ENCODE results near the gene UBALD1.
A peak's percentile ranks its signal among the peaks of the same experiment; 100 is the strongest.

The UBALD1 gene

DNA sequence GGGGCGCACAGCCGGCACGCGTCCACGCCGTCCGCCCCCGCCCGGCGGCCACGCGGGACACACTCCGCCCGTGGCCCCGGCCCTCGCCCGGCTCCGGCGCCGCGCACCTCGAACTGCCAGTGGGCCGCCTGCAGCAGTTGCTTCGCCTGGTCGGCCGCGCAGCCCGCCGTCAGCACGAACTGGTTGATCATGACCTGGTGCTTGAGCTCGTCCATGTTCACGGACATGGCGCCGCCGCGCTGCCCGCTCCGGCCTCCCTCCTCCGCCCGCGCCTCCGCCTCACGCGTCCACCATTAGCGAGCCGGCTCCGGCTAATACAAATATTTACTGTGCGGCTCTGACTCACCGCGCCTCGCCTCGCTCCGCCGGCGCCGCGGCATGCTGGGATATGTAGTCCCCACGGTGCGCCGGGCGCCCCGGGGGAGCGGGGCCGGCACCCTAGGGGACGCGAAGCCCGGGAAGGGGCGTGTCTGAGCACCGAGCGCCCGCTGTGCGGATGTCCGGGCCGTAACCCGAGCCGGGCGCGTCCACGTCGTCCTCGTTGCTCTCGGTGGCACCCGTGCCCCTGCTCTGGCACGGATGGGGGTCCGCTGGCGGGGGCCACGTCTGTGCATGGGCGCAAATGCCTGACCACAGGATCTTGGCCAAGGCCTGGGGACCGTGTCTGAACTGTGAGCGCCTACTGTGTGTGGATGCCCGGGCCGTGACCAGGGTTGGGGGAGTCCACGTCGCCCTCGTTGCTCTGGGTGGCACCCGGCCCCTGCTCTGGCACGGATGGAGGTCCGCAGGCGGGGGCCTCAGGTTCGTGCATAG, at the start of gene UBALD1:
Gene UBALD1 (minus strand): TSS at position 318 of the 813 bp plus-strand sequence. CDS start 91 bp downstream, at position 227.
- peak within 1 kb of the TSS; percentile 80 for H3K27ac ChIP-seq (ENCODE audit: low read depth, low read length)
- peaks cover 5% of the 10 kb centered on the region; the same call in 1 of the 2 replicates for H3K36me3 ChIP-seq (ENCODE audit: control insufficient read depth, insufficient read depth, low read length)
- H3K4me1 ChIP-seq (ENCODE audit: control insufficient read depth, insufficient read depth, low read length), result peaks cover 52% of the 10 kb centered on the region
- H3K4me3 ChIP-seq (ENCODE audit: low read depth, low read length), result peak within 1 kb of the TSS; percentile 79
- H3K27me3 ChIP-seq (ENCODE audit: control insufficient read depth, insufficient read depth, low read length), result no peaks in the 10 kb centered on the region
- peak within 1 kb of the TSS; percentile 100 for H3K9ac ChIP-seq (ENCODE audit: low read length)
- H3K9me3 ChIP-seq (ENCODE audit: control insufficient read depth, insufficient read depth, low read depth, low read length), result no peaks in the 10 kb centered on the region

DNA sequence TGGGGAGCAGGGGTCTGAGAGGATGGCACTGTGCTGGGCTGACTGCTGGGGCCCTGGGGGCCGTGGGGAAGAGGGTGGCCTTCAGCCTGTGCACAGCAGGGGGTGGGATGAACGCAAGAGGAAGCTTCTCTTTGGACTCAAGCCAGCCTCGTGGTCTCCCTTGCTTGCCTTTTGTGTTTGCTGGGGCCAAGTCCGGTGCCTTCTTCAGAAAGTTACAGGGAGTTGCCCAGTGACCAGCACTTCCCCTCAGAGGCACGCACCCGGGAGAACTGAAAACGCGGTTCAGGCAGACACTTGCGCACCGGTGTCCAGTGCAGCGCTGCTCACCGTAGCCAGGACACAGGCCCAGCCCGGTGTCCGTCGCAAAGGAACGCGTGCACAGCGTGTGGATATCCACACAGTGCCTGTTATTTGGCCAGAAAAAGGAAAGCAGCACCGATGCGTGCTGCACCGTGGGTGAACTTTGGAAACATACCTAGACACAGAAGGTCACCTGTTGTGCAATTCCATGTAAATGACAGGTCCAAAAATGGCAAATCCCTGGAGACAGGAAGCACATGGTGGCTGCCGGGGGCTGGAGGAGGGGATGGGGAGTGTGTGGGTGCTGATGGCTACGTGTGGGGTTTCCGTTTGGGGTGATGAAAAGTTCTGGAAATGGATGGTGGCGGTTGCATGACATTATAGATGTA, 49.2 kb upstream of the UBALD1 start:
- H3K27ac ChIP-seq (ENCODE audit: low read depth, low read length), result no peak overlapping the region

DNA sequence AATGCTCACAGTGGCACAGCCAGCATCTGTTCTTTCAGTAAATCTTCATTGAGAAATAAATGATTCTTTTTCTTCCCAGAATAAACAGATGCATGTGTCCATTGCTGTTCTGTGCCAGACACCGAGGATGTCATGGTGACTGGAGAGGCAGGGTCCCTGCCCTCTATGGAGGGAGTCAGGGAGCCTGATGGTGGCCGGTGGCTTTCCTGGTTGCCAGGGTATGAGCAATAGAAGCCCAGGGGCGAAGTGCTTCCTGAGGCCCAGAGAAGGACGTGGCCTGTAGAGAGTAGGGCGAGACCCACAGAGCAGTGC, 48.7 kb upstream of the UBALD1 start:
- no peaks in the 10 kb centered on the region for H3K9me3 ChIP-seq (ENCODE audit: control insufficient read depth, insufficient read depth, low read depth, low read length)
- peaks cover 4% of the 10 kb centered on the region; the same call in 1 of the 2 replicates for H3K4me1 ChIP-seq (ENCODE audit: control insufficient read depth, insufficient read depth, low read length)
- no peak overlapping the region for H3K27ac ChIP-seq (ENCODE audit: low read depth, low read length)
- peaks cover 59% of the 10 kb centered on the region for H3K36me3 ChIP-seq (ENCODE audit: control insufficient read depth, insufficient read depth, low read length)
- no peak overlapping the region for H3K4me3 ChIP-seq (ENCODE audit: low read depth, low read length)
- no peak overlapping the region for H3K9ac ChIP-seq (ENCODE audit: low read length)
- no peaks in the 10 kb centered on the region for H3K27me3 ChIP-seq (ENCODE audit: control insufficient read depth, insufficient read depth, low read length)

More for the DNA sequence above, 49.2 kb upstream of the UBALD1 start:
- no peaks in the 10 kb centered on the region for H3K9me3 ChIP-seq (ENCODE audit: control insufficient read depth, insufficient read depth, low read depth, low read length)
- H3K4me1 ChIP-seq (ENCODE audit: control insufficient read depth, insufficient read depth, low read length), result peaks cover 4% of the 10 kb centered on the region; the same call in 1 of the 2 replicates
- H3K27me3 ChIP-seq (ENCODE audit: control insufficient read depth, insufficient read depth, low read length), result no peaks in the 10 kb centered on the region
- no peak overlapping the region for H3K4me3 ChIP-seq (ENCODE audit: low read depth, low read length)
- H3K9ac ChIP-seq (ENCODE audit: low read length), result no peak overlapping the region
- H3K36me3 ChIP-seq (ENCODE audit: control insufficient read depth, insufficient read depth, low read length), result peaks cover 59% of the 10 kb centered on the region

DNA sequence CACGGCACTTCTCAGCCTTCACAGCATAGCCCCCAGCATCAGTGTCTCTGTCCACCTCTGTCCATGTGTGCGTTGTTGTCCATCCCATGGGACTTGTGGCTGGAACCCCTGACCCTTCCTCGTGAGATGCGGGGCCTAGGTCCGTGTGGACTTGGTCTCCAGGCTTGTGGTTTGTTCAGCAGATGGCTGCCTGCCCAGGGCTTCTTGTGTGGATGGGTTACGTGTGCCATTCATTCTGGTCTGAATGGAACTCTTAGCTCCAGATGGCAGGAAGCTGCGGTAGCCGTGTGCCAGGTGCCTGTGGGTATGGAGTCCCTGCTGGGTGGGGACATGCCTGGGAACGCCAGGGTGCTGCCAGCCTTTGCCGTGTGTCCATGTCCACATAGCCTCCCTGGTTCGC, 47.0 kb upstream of the UBALD1 start:
- Histone ChIP-seq H3K36me3 (ENCODE audit: control insufficient read depth, insufficient read depth, low read length) (peaks cover 55% of the 10 kb centered on the region), H3K4me3 (ENCODE audit: low read depth, low read length) (no peak overlapping the region), H3K9ac (ENCODE audit: low read length) (no peak overlapping the region), H3K27me3 (ENCODE audit: control insufficient read depth, insufficient read depth, low read length) (no peaks in the 10 kb centered on the region), H3K27ac (ENCODE audit: low read depth, low read length) (no peak overlapping the region), H3K9me3 (ENCODE audit: control insufficient read depth, insufficient read depth, low read depth, low read length) (no peaks in the 10 kb centered on the region), H3K4me1 (ENCODE audit: control insufficient read depth, insufficient read depth, low read length) (peaks cover 4% of the 10 kb centered on the region; the same call in 1 of the 2 replicates)

DNA sequence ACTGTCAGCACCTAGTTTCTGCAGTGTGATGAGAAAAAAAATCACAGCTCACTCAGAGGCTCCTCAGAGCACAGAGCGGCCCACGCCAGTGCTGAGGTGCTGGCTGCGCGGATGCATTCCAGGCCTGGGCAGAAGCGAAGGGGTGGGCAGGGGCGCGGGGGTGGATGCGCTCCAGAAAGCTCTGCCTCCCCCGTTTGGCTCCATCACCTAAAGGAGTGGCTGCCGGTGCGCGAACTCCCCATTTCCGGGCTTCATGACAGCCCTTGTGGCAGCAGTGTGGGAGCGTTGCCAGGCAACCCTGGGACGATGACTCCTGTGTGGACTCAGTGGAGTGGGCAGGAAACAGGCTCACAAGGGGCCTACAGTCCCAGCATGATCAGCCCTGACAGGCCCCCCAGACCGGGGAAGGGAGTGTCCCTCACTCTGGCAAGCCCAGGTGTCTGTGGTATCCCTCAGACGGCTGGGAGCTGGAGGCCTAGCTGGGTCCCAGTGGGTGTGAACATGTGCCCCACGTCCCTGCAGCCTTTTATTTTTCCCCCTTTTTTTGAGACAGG, 45.8 kb upstream of the UBALD1 start:
- Histone ChIP-seq H3K4me1 (ENCODE audit: control insufficient read depth, insufficient read depth, low read length) (peaks cover 4% of the 10 kb centered on the region; the same call in 1 of the 2 replicates), H3K27me3 (ENCODE audit: control insufficient read depth, insufficient read depth, low read length) (no peaks in the 10 kb centered on the region), H3K9me3 (ENCODE audit: control insufficient read depth, insufficient read depth, low read depth, low read length) (no peaks in the 10 kb centered on the region), H3K27ac (ENCODE audit: low read depth, low read length) (peak overlapping the region; percentile 24; the same call in 1 of the 2 replicates), H3K4me3 (ENCODE audit: low read depth, low read length) (no peak overlapping the region), H3K36me3 (ENCODE audit: control insufficient read depth, insufficient read depth, low read length) (peaks cover 55% of the 10 kb centered on the region), H3K9ac (ENCODE audit: low read length) (no peak overlapping the region)

DNA sequence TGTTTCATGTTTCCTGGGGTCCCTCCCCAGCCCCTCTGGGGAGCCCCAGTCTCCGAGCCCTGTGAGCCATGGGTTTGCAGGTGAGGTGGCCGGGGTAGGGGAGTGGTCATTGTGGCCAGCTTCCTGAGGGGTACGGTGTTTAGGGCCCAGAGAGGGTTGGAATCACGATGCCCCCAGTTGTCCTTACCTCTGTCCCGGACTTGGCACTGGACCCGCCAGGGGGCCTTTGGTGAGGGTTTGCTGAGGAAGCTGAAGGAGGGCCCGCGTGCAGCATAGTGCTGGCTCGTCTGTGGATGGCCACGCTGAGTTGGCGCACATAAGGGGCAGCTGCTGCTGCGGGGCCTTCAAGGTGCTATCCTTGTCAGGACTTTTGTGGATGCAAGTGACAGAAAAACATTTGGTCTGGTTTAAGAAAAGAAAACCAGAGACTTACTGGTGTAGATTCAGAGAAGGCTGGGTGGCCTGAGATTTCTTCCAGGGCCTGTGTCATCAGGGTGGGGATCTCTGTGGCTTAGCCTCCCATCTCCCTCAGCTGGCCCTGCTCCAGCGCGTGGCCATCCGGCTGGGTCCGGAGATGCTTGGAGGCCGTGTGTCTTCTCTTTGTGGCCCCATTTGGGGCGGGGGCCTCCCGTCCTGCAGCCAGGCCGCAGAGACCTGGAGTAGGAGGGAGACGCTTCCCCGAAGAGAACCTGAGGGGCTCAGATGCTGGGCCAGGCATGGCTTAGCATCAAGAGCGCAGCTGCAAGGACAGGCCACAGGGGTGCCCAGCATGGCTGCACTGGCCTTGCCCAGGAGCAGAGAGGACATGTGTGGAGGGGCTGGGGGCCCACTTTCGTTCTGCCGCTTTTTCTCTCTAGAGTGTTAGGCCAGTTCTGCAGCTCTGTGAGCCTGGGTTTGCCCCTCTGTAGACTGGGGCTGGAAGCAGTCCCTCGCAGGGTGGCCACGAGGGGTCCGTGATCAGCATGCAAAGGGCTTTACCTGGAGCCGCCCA, 45.0 kb upstream of the UBALD1 start:
- H3K9ac ChIP-seq (ENCODE audit: low read length), result peak overlapping the region; percentile 14
- H3K27ac ChIP-seq (ENCODE audit: low read depth, low read length), result peak overlapping the region; percentile 24; the same call in 1 of the 2 replicates
- H3K36me3 ChIP-seq (ENCODE audit: control insufficient read depth, insufficient read depth, low read length), result peaks cover 61% of the 10 kb centered on the region

DNA sequence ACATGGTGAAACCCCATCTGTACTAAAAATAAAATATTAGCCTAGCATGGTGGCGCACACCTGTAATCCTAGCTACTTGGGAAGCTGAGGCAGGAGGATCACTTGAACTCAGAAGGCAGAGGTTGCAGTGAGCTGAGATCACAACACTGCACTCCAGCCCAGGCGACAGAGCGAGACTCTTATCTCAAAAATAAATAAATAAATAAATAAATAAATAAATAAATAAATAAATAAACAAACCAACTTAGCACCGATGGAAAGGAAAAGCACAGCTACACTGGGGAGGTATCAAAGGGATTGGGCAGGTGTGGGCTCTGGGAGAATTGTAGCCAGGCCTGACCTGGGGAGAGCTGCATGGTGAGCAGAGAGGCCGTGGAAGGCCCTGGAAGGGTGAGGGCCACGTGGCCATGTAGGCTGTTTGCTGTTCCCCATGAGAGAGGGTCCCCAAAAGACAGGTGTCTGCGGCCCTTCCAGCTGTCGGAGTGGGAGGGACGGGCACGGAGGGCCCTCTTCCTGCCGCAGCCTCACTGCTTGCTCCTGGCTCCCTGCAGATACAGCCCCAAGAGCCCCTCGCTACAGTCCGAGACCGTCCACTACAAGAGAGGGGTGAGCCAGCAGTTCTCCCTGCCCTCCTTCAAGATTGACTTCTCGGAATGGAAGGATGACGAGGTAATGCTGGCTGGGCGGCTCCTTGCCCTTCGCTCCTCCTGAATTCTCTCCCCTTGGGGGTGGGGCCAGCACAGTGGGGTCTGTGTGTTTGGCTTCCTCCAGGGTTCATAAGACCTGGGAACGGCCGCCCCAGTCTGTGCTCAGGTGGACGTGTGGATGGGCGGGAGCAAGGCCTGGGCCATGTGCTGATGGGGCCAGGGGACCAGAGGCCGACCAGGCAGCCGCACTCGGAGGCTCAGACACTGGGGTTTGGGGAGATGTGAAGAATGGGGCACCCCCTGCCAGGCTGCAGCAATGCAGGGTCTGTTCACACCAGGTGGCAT, 42.3 kb upstream of the UBALD1 start:
- Histone ChIP-seq H3K27me3 (ENCODE audit: control insufficient read depth, insufficient read depth, low read length) (no peaks in the 10 kb centered on the region), H3K4me1 (ENCODE audit: control insufficient read depth, insufficient read depth, low read length) (no peaks in the 10 kb centered on the region), H3K36me3 (ENCODE audit: control insufficient read depth, insufficient read depth, low read length) (peaks cover 66% of the 10 kb centered on the region), H3K4me3 (ENCODE audit: low read depth, low read length) (no peak overlapping the region), H3K27ac (ENCODE audit: low read depth, low read length) (no peak overlapping the region), H3K9me3 (ENCODE audit: control insufficient read depth, insufficient read depth, low read depth, low read length) (no peaks in the 10 kb centered on the region), H3K9ac (ENCODE audit: low read length) (no peak overlapping the region)

More for the DNA sequence above, 45.0 kb upstream of the UBALD1 start:
- Histone ChIP-seq H3K9me3 (ENCODE audit: control insufficient read depth, insufficient read depth, low read depth, low read length) (no peaks in the 10 kb centered on the region), H3K4me3 (ENCODE audit: low read depth, low read length) (no peak overlapping the region), H3K27me3 (ENCODE audit: control insufficient read depth, insufficient read depth, low read length) (no peaks in the 10 kb centered on the region), H3K4me1 (ENCODE audit: control insufficient read depth, insufficient read depth, low read length) (peaks cover 2% of the 10 kb centered on the region; the same call in 1 of the 2 replicates)

DNA sequence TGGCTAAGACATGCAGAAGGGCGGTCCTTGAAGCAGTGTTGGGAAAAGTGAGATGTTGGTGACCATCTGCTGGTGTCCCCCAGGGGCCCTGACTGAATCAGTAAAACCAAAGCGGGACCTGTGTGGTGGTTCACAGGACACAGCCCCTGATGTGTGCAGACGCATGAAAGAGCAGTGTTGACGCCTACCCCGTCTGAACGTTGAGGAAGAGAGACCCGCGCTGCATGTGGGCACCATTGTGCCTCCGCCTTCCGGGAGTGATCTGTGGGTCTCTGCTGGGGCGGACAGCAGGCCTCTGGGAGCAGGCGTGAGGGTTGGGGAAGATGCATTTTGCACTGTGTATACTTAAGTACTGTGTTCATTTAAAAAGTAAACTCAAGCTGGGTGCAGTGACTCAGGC, 41.5 kb upstream of the UBALD1 start:
- Histone ChIP-seq H3K27me3 (ENCODE audit: control insufficient read depth, insufficient read depth, low read length) (no peaks in the 10 kb centered on the region), H3K9ac (ENCODE audit: low read length) (no peak overlapping the region), H3K36me3 (ENCODE audit: control insufficient read depth, insufficient read depth, low read length) (peaks cover 66% of the 10 kb centered on the region), H3K9me3 (ENCODE audit: control insufficient read depth, insufficient read depth, low read depth, low read length) (no peaks in the 10 kb centered on the region), H3K4me1 (ENCODE audit: control insufficient read depth, insufficient read depth, low read length) (no peaks in the 10 kb centered on the region), H3K4me3 (ENCODE audit: low read depth, low read length) (no peak overlapping the region), H3K27ac (ENCODE audit: low read depth, low read length) (no peak overlapping the region)

DNA sequence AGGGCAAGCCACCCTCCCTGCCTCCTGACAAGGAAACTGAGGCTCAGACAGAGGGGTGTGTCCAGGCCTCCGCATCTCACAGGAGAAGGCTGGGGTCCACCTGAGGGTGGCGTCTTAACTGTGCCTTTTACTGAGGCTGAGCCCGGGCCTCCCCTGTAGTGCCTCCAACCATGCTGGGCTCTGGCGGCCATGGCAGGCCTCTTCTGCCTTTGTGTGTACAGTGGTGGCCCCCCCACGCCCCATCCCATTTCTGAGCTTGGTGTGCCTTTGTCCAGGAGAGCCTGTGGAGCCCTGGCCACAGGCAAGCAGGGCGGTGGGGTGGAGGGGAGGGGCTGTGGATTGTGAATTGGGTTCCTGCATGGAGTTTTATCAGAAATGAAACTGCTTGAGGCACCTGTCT, 41.1 kb upstream of the UBALD1 start:
- no peaks in the 10 kb centered on the region for H3K9me3 ChIP-seq (ENCODE audit: control insufficient read depth, insufficient read depth, low read depth, low read length)
- no peak overlapping the region for H3K9ac ChIP-seq (ENCODE audit: low read length)
- H3K27ac ChIP-seq (ENCODE audit: low read depth, low read length), result no peak overlapping the region
- H3K36me3 ChIP-seq (ENCODE audit: control insufficient read depth, insufficient read depth, low read length), result peaks cover 69% of the 10 kb centered on the region
- H3K27me3 ChIP-seq (ENCODE audit: control insufficient read depth, insufficient read depth, low read length), result no peaks in the 10 kb centered on the region
- no peak overlapping the region for H3K4me3 ChIP-seq (ENCODE audit: low read depth, low read length)
- H3K4me1 ChIP-seq (ENCODE audit: control insufficient read depth, insufficient read depth, low read length), result no peaks in the 10 kb centered on the region

Data from HUES6 (cell line).